Muscle layer of colon (tissue), 2 donors: ENCODE measurements around the gene ZBTB1.
"Not testable (repeated sequence)": the region's sequence is repeated elsewhere in the genome, so short reads cannot be mapped to it uniquely, and the experiment has no call there.

Experiments used
- H3K27ac ChIP-seq: one replicate; pipeline ENCODE4 v1.7.0; 2013; ENCODE audit warnings: low read depth, mild to moderate bottlenecking, low read length, moderate library complexity
- H3K27me3 ChIP-seq, 2 donors: one replicate each; pipeline ENCODE4 v1.7.0; 2013; ENCODE audit warnings: low read length in 2 of 2, mild to moderate bottlenecking in 2 of 2; ENCODE audit not compliant: insufficient read depth in 2 of 2, control insufficient read depth in 1 of 2
- H3K36me3 ChIP-seq: one replicate; pipeline ENCODE4 v1.7.0; 2013; ENCODE audit warnings: mild to moderate bottlenecking, low read length; ENCODE audit not compliant: insufficient read depth
- H3K4me1 ChIP-seq: one replicate; pipeline ENCODE4 v1.7.0; 2013; ENCODE audit warnings: mild to moderate bottlenecking, low read length; ENCODE audit not compliant: insufficient read depth
- H3K4me3 ChIP-seq, 2 donors: one replicate each; pipeline ENCODE4 v1.7.0; 2013; ENCODE audit warnings: low read length in 2 of 2, low read depth in 1 of 2, mild to moderate bottlenecking in 1 of 2, moderate library complexity in 1 of 2
- H3K9ac ChIP-seq: one replicate; pipeline ENCODE4 v1.7.0; 2013; ENCODE audit warnings: low read length
- H3K9me3 ChIP-seq: one replicate; pipeline ENCODE4 v1.7.0; 2013; ENCODE audit warnings: mild to moderate bottlenecking, low read length
- donor health status: abdominal sarcoma.
- donor health status: Adenocarcinoma of cecum.

Gene ZBTB1

DNA sequence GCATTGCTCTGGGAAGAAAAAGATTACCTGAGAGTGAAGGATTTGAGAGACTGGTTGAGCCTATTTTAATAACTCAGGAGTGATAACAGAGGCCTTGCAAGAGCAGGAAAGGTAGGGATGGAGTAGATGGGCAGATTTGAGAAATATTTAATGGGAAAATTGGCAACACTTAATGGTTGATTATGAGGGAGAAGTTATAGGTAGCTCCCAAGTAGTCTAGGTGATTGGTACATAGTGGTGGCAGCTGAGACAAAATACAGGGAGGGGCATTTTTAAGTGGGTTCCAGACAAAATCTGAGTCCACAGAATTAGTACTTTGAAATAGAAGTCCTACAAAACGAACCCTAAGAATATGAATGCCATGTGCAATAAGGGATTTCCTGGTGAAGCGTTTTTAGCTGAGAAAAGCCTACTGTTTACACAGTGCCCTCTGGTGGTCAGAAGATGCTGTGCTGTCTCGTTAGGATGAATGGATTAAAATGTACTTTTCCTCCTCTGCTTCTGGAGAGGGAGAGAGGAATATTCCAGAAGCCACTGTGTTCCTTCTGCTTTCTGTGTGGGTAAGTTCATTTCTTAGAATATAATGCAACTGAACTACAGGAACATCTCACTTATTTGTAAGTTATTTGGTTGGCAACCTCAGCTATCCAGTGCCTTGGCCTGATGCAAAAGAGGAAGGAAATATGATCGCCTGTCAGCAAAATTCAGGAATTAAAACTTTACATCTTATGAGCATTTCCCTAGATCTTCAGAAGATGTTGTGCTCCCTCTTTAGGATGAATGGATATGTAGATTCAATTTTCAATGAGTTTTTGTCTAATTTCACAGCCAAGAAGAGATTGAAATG lies 6.5 kb downstream of the ZBTB1 start:
- no peak overlapping the region for H3K9ac ChIP-seq

GRCh38 chr14:64513271-64513670 lies 8.7 kb downstream of the ZBTB1 start:
- Histone ChIP-seq H3K4me3 (no peak overlapping the region), H3K27me3 (no peaks in the 10 kb centered on the region), H3K36me3 (no peaks in the 10 kb centered on the region), H3K27ac (no peak overlapping the region), H3K9ac (no peak overlapping the region), H3K4me1 (peaks cover 33% of the 10 kb centered on the region), H3K9me3 (no peaks in the 10 kb centered on the region)

More for the DNA sequence above, 6.5 kb downstream of the ZBTB1 start:
- no peaks in the 10 kb centered on the region for H3K36me3 ChIP-seq
- H3K9me3 ChIP-seq = no peaks in the 10 kb centered on the region
- H3K4me1 ChIP-seq = peaks cover 48% of the 10 kb centered on the region
- H3K4me3 ChIP-seq = no peak overlapping the region
- H3K27ac ChIP-seq = peak overlapping the region; percentile 7
- no peaks in the 10 kb centered on the region for H3K27me3 ChIP-seq

- Histone ChIP-seq H3K9me3 (no peaks in the 10 kb centered on the region), H3K4me3 (no peak overlapping the region), H3K27ac (no peak overlapping the region), H3K36me3 (no peaks in the 10 kb centered on the region), H3K4me1 (peaks cover 26% of the 10 kb centered on the region), H3K27me3 (no peaks in the 10 kb centered on the region), H3K9ac (no peak overlapping the region)
Measured at GRCh38 chr14:64515053-64515452, 10.5 kb downstream of the ZBTB1 start.

GRCh38 chr14:64516969-64517368 lies 12.4 kb downstream of the ZBTB1 start:
- peaks cover 13% of the 10 kb centered on the region for H3K4me1 ChIP-seq
- H3K27ac ChIP-seq = no peak overlapping the region
- peaks cover 7% of the 10 kb centered on the region for H3K36me3 ChIP-seq
- H3K27me3 ChIP-seq = no peaks in the 10 kb centered on the region
- no peaks in the 10 kb centered on the region for H3K9me3 ChIP-seq
- H3K4me3 ChIP-seq = no peak overlapping the region
- no peak overlapping the region for H3K9ac ChIP-seq

GRCh38 chr14:64517667-64518066 lies 13.1 kb downstream of the ZBTB1 start:
- H3K4me3 ChIP-seq, H3K9ac ChIP-seq, H3K27me3 ChIP-seq, H3K9me3 ChIP-seq, H3K27ac ChIP-seq: not testable (repeated sequence)
- peaks cover 13% of the 10 kb centered on the region for H3K4me1 ChIP-seq
- H3K36me3 ChIP-seq = peaks cover 13% of the 10 kb centered on the region

GRCh38 chr14:64518229-64518628 lies 13.7 kb downstream of the ZBTB1 start:
- Histone ChIP-seq H3K4me3 (no peak overlapping the region), H3K9me3 (no peaks in the 10 kb centered on the region), H3K27me3 (no peaks in the 10 kb centered on the region), H3K36me3 (peaks cover 19% of the 10 kb centered on the region), H3K9ac (no peak overlapping the region), H3K4me1 (peaks cover 13% of the 10 kb centered on the region), H3K27ac (no peak overlapping the region)

GRCh38 chr14:64520699-64521098 lies 16.1 kb downstream of the ZBTB1 start:
- Histone ChIP-seq H3K9ac (no peak overlapping the region), H3K27me3 (no peaks in the 10 kb centered on the region), H3K9me3 (no peaks in the 10 kb centered on the region), H3K4me1 (peaks cover 5% of the 10 kb centered on the region), H3K36me3 (peaks cover 22% of the 10 kb centered on the region), H3K4me3 (no peak overlapping the region), H3K27ac (no peak overlapping the region)

GRCh38 chr14:64522591-64523355 lies 18.2 kb downstream of the ZBTB1 start:
- Histone ChIP-seq H3K36me3 (peaks cover 22% of the 10 kb centered on the region), H3K4me3 (no peak overlapping the region), H3K4me1 (no peaks in the 10 kb centered on the region), H3K9ac (no peak overlapping the region), H3K27ac (no peak overlapping the region), H3K27me3 (no peaks in the 10 kb centered on the region), H3K9me3 (no peaks in the 10 kb centered on the region)

DNA sequence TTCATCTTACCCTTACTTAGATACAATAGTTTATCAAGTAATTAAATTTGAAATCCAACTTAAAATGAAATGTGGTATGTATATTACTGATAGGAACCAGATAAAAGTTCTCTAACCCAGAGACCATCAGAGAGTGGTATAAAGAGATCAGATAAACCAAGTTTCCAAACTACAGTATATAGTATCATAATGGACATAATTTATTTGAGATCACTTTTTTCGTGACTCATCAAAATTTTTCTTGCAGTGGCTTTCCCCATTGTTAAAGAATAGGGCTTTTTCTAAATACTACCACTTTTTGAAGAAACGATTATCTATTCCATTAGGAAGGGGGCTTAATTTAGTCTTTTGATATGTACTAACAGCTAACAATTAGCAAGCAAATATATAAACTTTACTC lies 20.8 kb downstream of the ZBTB1 start:
- Histone ChIP-seq H3K4me3 (no peak overlapping the region), H3K36me3 (peaks cover 22% of the 10 kb centered on the region), H3K27me3 (no peaks in the 10 kb centered on the region), H3K9me3 (no peaks in the 10 kb centered on the region), H3K4me1 (no peaks in the 10 kb centered on the region), H3K27ac (no peak overlapping the region), H3K9ac (no peak overlapping the region)

DNA sequence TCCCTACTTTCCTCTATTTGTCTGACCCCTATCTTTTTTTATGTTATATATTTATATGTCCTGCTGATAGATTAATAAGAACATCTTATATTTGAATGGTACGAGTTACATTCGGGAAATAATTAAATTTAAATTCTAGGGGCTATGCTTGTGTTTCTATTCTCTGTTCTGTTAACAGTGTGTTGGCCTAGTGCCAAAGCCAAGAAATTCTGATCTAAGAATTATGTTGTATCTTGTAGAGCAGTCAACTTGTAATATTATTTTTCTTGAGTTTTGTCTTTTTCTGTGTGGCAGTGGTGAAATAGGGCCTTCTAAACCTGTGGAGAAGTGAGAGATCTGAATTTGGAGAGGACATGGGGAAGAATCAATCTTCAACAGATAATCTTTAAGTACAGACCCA lies 27.0 kb downstream of the ZBTB1 start:
- Histone ChIP-seq H3K36me3 (no peaks in the 10 kb centered on the region), H3K9me3 (no peaks in the 10 kb centered on the region), H3K4me3 (no peak overlapping the region), H3K27me3 (no peaks in the 10 kb centered on the region), H3K27ac (no peak overlapping the region), H3K4me1 (no peaks in the 10 kb centered on the region), H3K9ac (no peak overlapping the region)

DNA sequence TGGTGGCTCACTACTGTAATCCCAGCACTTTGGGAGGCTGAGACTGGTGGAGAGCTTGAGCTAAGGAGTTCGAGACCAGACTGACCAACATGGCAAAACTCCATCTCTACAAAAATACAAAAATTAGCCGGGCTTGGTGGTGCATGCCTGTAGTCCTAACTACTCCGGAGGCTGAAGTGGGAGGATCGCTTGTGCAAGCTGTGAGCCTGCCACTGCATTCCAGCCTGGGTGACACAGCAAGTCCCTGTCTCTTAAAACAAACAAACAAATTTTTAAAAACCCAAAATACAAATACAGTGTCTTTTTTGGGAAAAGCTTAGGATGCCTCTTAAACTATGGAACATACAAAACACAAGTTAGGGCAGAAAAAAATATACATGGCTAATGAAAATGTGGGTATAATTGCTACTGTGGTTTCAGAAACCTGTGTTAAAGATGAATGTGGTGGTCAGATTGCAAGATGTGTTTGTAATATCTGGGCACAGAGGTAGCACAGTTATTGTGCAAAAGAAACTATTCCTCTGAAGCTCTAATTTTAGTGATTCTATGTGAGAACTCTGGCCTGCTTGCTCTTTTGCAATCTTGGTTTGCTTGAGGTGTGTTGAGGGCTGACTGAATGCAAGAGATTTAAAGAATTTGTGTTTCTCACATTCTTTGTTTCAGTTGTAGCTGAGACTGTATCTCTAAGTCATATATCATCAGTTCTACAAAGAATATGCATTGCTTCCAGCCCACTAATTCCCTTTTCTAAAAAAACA lies 32.1 kb downstream of the ZBTB1 start:
- H3K36me3 ChIP-seq = no peaks in the 10 kb centered on the region
- no peaks in the 10 kb centered on the region for H3K9me3 ChIP-seq
- no peak overlapping the region for H3K4me3 ChIP-seq
- H3K27me3 ChIP-seq = no peaks in the 10 kb centered on the region
- peaks cover 4% of the 10 kb centered on the region for H3K4me1 ChIP-seq
- no peak overlapping the region for H3K27ac ChIP-seq
- no peak overlapping the region for H3K9ac ChIP-seq
